HG02678 (cell line): ENCODE data around the gene SGMS2.
"Not testable (repeated sequence)": the region's sequence is repeated elsewhere in the genome, so short reads cannot be mapped to it uniquely, and the experiment has no call there.

ENCODE experiments used
- ATAC-seq: cut with Tn5 transposase; IDR thresholded peaks from one replicate; pipeline ENCODE4 v1.9.1; 2021; ENCODE audit warnings: mild to moderate bottlenecking, moderate library complexity; ENCODE audit not compliant: unreplicated experiment

Gene SGMS2

DNA sequence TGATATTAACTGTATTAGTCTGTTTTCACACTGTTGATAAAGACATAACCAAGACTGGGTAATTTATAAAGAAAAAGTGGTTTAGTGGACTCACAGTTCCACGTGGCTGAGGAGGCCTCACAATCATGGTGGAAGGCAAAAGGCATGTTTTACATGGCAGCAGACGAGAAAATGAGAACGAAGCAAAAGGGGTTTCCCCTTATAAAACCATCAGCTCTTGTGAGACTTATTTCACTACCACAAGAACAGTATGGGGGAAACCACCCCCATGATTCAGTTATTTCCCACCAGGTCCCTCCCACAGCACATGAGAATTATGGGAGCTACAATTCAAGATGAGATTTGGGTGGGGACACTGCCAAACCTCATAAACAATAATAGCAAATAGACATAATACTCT, 80.3 kb downstream of the SGMS2 start:
- not testable (repeated sequence) for ATAC-seq

GRCh38 chr4:107906458-107907100, 81.8 kb downstream of the SGMS2 start:
- no peak for ATAC-seq

- ATAC-seq = no peak
These were observed 83.6 kb downstream of the SGMS2 start for GRCh38 chr4:107908377-107908776.

- ATAC-seq = peak; percentile 91
These were observed 88.7 kb downstream of the SGMS2 start for GRCh38 chr4:107913283-107913899.

DNA sequence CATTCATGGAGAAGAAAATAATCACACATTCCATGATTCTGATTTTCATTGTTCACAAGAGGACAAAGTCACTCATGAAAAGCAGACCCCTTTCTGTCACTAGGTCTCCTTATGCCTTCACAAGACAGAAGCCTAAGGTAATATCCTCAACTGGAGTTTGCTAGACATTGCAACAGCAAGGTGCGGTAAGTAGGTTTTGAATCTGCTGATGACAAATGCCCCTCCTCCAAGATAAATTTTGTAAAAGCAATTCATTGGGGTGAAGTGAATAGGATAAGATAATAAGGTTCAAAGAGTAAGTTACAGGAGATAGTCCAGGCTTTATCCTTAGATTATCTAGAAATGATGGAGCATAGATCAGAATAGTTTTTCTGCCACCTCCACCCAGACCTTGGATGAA, 90.5 kb downstream of the SGMS2 start:
- ATAC-seq = no peak

- no peak for ATAC-seq
These were observed 91.9 kb downstream of the SGMS2 start for GRCh38 chr4:107916623-107917022.

DNA sequence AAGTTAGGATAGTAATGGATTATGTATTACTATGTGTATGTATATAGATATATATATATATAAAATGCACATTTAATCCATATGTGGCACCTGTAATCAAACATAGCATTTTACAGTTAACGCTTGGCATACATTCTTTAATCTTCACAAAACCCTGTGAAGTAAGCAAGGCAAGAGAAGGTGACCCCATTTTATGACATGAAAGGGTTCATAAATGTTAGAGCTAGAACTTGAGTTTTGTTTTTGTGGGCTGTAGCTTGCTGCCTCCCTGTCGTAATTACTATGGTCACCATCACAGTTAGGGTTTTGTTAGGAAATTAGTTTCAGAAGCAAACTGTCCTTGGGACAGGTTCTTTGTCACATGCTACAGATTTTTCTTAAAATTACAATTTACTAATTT, 92.8 kb downstream of the SGMS2 start:
- no peak for ATAC-seq

- ATAC-seq = no peak
These were observed 98.0 kb downstream of the SGMS2 start for GRCh38 chr4:107922486-107923473.

DNA sequence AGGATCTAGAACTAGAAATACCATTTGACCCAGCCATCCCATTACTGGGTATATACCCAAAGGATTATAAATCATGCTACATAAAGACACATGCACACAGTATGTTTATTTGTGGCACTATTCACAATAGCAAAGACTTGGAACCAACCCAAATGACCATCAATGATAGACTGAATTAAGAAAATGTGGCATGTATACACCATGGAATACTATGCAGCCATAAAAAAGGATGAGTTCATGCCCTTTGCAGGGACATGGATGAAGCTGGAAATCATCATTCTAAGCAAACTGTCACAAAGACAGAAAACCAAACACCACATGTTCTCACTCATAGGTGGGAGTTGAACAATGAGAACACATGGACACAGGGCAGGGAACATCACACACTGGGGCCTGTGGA, 101.0 kb downstream of the SGMS2 start:
- not testable (repeated sequence) for ATAC-seq

DNA sequence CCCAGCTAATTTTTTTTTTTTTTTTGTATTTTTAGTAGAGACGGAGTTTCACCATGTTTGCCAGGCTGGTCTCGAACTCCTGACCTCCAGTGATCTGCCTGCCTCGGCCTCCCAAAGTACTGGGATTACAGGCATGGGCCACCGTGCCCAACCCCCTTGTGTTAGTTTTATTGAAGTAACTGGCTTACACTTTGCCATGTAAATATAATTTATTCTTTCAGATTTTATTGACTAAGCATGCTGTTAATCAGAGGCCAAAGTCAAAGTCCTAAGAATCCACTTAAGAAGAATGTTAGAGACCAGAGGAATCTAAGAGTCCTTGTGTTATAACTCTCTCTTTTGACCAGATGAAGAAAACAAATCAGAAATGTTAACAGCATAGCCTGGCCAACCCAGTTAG, 102.1 kb downstream of the SGMS2 start:
- ATAC-seq = not testable (repeated sequence)

GRCh38 chr4:107930821-107931774, 106.4 kb downstream of the SGMS2 start, which contains the start of gene CYP2U1:
CYP2U1 (plus strand) TSS chr4:107931549; CDS start chr4:107931644, 95 bp downstream.
- ATAC-seq = peak; percentile 94

DNA sequence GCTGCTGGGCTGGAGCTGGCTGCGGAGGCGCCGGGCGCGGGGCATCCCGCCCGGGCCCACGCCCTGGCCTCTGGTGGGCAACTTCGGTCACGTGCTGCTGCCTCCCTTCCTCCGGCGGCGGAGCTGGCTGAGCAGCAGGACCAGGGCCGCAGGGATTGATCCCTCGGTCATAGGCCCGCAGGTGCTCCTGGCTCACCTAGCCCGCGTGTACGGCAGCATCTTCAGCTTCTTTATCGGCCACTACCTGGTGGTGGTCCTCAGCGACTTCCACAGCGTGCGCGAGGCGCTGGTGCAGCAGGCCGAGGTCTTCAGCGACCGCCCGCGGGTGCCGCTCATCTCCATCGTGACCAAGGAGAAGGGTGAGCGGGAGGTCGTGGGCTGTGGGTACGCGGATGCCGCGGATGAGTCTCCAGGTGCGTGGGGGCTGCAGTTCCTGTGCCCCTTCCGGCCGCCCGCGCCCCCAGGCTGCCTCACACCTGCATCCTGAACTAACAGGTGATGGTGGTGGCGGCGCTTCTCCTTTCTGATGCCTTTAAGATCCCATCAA, 107.1 kb downstream of the SGMS2 start:
- ATAC-seq = no peak

DNA sequence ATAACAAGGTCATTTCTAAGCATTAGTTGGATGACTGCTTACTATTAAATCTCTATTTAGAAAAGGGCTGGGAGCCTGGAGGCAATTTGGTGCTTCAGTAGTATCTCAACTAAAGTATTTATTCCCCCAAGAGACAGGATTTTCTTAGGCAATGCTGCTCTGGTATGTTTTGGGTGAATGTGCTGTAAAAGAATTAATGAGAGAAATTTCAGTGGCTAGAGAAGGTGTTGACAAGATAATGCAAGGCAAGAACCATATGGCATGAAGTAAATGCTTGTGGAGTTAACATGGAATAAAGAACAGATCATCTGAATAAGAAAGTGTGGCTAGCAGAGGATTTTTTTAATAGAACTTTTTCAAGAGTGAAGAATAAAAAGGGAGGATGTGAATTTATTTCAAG, 110.5 kb downstream of the SGMS2 start:
- no peak for ATAC-seq

DNA sequence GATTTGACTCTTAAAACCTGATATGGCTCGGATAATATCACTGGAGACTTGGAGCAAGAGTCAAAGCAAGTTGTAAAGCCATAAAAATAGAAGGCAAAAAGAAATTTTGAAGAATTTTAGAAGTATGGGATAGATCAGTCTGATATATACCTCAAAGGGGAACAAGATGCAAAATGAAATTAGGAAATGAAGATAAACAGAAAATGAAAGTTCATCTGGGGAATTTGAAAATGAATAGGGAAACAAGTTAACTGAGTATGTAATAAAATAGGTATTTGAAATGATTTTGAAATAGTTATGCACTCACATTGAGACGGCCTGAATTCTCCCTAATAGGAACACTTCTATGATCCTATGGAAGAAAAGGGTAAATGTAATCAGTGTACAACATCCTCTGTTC, 112.3 kb downstream of the SGMS2 start:
- peak; percentile 39 for ATAC-seq

DNA sequence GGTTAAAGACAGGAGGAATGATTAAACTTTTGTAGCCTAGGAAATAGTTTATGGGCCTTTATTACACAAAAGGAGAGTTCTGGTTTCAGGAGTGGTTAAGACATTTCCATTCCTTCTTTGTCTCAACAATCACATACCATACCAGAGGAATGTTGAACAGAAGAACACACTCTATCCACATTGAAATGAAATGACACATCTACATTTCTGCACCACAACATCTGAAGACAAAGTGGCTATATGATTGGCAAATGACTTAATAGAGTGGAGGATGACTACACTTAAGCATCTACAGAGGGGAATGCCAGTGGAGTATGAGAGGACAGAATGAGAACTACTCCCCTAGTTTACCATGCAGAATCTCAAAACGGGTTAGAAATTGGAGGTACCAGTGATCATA, 114.6 kb downstream of the SGMS2 start:
- ATAC-seq = no peak

DNA sequence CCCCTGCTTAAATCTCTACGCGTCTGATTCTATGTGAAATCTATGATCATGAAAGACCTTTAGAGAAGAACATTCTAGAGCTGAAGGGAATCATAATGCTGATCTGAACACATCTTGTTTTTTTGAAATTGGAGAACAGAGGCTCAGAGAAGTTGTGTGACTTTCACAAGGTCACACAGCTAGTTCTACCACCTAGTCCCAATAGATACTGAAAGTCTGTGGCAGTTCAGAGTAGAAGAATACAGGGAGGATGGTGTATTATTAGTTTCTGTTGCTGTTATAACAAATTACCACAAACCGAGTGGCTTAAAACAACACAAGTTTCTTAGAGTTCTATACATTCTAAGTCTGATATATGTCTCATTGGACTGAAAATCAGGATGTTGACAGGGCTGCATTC, 121.1 kb downstream of the SGMS2 start:
- no peak for ATAC-seq

DNA sequence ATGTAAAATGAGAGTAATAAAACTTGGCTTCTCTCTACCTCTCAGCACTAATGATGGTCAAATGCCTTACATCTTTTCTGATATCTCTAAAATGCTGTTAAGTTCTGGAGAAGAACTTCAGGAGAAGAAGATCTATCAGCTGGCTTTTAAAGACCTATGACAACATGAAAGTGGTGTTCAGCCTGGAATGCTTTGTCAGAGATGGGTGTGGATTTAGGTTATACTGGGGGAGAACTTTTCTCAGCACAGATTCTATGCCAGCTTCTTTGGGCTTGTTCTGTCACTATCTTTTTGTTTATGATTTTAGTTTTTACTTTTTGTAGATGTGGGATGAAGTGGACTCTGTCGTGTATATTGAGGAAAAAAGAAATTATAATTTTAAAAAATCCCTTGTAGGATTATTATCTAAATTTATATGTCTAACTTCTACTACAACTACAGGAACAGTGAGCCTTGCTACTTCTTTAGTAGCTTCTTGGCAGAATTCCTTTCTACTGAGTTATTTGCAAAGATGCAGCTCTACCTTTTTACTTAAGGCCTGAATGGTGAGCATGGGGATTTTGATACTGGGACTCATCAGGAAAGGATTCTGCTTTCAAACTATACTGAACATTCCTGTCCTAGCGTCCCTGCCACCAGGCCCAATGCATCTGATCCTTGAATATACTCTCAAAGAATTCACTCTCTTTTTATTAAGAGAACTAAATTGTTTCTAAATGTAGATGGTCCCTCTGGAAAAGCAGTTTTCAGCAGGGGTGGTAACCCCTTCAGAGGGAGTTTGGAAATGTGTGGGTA, 126.2 kb downstream of the SGMS2 start:
- no peak for ATAC-seq

- ATAC-seq = no peak
These were observed 126.8 kb downstream of the SGMS2 start for GRCh38 chr4:107951551-107951950.

GRCh38 chr4:107956011-107956410, 131.3 kb downstream of the SGMS2 start:
- ATAC-seq = no peak
